H1 (cell line): ENCODE data around the gene COPS7A. TPM values are rescaled to one million over a fixed set of nuclear protein-coding genes. Genes with fewer than 3 reads are reported as not detected.
"Not testable (repeated sequence)": the region's sequence is repeated elsewhere in the genome, so short reads cannot be mapped to it uniquely, and the experiment has no call there.

Source experiments
- CTCF ChIA-PET: fragments of 300-600 bp; sonication (Branson Sonifier 250); formaldehyde crosslinking; loops from one replicate; lab custom pipeline; 2021; ENCODE audit not compliant: partially characterized antibody; lab: Charles Lee
- POLR2A ChIA-PET: fragments of 300-600 bp; sonication (Branson Sonifier 250); formaldehyde crosslinking; loops from one replicate; lab custom pipeline; 2021; ENCODE audit warnings: inconsistent platforms; ENCODE audit not compliant: partially characterized antibody; lab: Charles Lee
- DNase-seq, 2 experiments: peaks; one replicate each; pipeline versions ENCODE4 v3.0.0 to v3.0.0-alpha.2; 2010 to 2022; ENCODE audit warnings: low spot score in 2 of 2, low read depth in 1 of 2, mixed read lengths in 1 of 2
- FAIRE-seq: peaks from 2 replicates; lab custom pipeline; 2011; peaks lifted over from hg19 to GRCh38; lab: Jason Lieb, UNC
- H2AFZ ChIP-seq: 2 replicates; pipeline ENCODE4 v1.8.1; 2012; ENCODE audit warnings: low read length, inconsistent platforms
- H2AK5ac ChIP-seq: 2 replicates; pipeline ENCODE4 v1.6.1; 2013; ENCODE audit warnings: low read depth, low read length
- H2BK120ac ChIP-seq: replicated peaks from 2 replicates; pipeline ENCODE3; 2013; ENCODE audit warnings: low read depth, low read length, inconsistent platforms
- H2BK12ac ChIP-seq: 2 replicates; pipeline ENCODE4 v1.6.1; 2013; ENCODE audit warnings: low read depth, low read length
- H2BK15ac ChIP-seq: 2 replicates; pipeline ENCODE4 v1.6.1; 2013; ENCODE audit warnings: low read length
- H2BK20ac ChIP-seq: 2 replicates; pipeline ENCODE4 v1.6.1; 2013; ENCODE audit warnings: low read length
- H2BK5ac ChIP-seq: 2 replicates; pipeline ENCODE4 v1.6.1; 2013; ENCODE audit warnings: low read depth, low read length
- H3K14ac ChIP-seq: 2 replicates; pipeline ENCODE4 v1.6.1; 2013; ENCODE audit warnings: inconsistent platforms; ENCODE audit not compliant: insufficient read length
- H3K18ac ChIP-seq: 2 replicates; pipeline ENCODE4 v1.6.1; 2013; ENCODE audit warnings: low read length; ENCODE audit errors: extremely low read depth
- H3K23ac ChIP-seq: 2 replicates; pipeline ENCODE4 v1.6.1; 2013; ENCODE audit warnings: inconsistent platforms; ENCODE audit not compliant: insufficient read length
- H3K23me2 ChIP-seq: 2 replicates; pipeline ENCODE4 v1.6.1; 2013; ENCODE audit warnings: low read depth, low read length
- H3K27ac ChIP-seq: 2 replicates; pipeline ENCODE4 v1.6.1; 2011; ENCODE audit warnings: low read depth, low read length, inconsistent platforms
- H3K27me3 ChIP-seq, 4 experiments: replicated peaks in 1 of 4; 1 replicate in 1 of 4; 2 replicates in 3 of 4; pipeline versions ENCODE4 v1.6.1 to v1.8.1; 2011 to 2013; ENCODE audit warnings: low read length in 3 of 4, mild to moderate bottlenecking in 3 of 4, inconsistent platforms in 2 of 4, mixed read lengths in 2 of 4, moderate library complexity in 1 of 4; ENCODE audit not compliant: control insufficient read depth in 3 of 4, insufficient read depth in 3 of 4; ENCODE audit errors: extremely low read depth in 1 of 4
- H3K36me3 ChIP-seq, 4 experiments: 2 replicates each; pipeline versions ENCODE4 v1.6.1 to v1.8.1; 2011 to 2013; ENCODE audit warnings: mild to moderate bottlenecking in 4 of 4, low read length in 3 of 4, moderate library complexity in 2 of 4, control low read depth in 1 of 4, inconsistent platforms in 1 of 4; ENCODE audit not compliant: insufficient read depth in 4 of 4, control insufficient read depth in 2 of 4
- H3K4ac ChIP-seq: replicated peaks from 2 replicates; pipeline ENCODE3; 2013; ENCODE audit warnings: low read length, low read depth, mixed read lengths, inconsistent platforms; ENCODE audit not compliant: insufficient read length
- H3K4me1 ChIP-seq, 4 experiments: replicated peaks in 1 of 4; 1 replicate in 1 of 4; 2 replicates in 3 of 4; pipeline versions ENCODE4 v1.6.1 to v1.8.1; 2011 to 2013; ENCODE audit warnings: low read length in 3 of 4, inconsistent platforms in 2 of 4, mixed read lengths in 1 of 4; ENCODE audit not compliant: insufficient read depth in 4 of 4, control insufficient read depth in 3 of 4
- H3K4me2 ChIP-seq, 2 experiments: 2 replicates each; pipeline versions ENCODE4 v1.6.1 to v1.8.1; 2011 to 2013; ENCODE audit warnings: low read depth in 2 of 2, low read length in 2 of 2, control low read depth in 1 of 2, inconsistent platforms in 1 of 2, mild to moderate bottlenecking in 1 of 2; ENCODE audit not compliant: insufficient read depth in 1 of 2
- H3K4me3 ChIP-seq, 4 experiments: fragments of 200-600, 300-600 bp in 1 of 4; sonication (generic), shearing (Covaris generic), sonication (Bioruptor Twin) in 1 of 4; 2 replicates each; pipeline versions ENCODE4 v1.5.1 to v1.8.1; 2011 to 2016; ENCODE audit warnings: low read length in 4 of 4, low read depth in 3 of 4, control low read depth in 2 of 4, inconsistent platforms in 2 of 4, mild to moderate bottlenecking in 2 of 4, mixed read lengths in 1 of 4, moderate library complexity in 1 of 4; ENCODE audit not compliant: insufficient read depth in 2 of 4; ENCODE audit errors: extremely low read depth in 1 of 4
- H3K56ac ChIP-seq: replicated peaks from 2 replicates; pipeline ENCODE3; 2013; ENCODE audit warnings: low read depth, mild to moderate bottlenecking, mixed read lengths, low read length, inconsistent platforms; ENCODE audit not compliant: insufficient read length
- H3K79me1 ChIP-seq: 2 replicates; pipeline ENCODE4 v1.6.1; 2013; ENCODE audit warnings: low read depth, low read length, control low read depth
- H3K79me2 ChIP-seq, 2 experiments: 2 replicates each; pipeline versions ENCODE4 v1.6.1 to v1.8.1; 2012 to 2013; ENCODE audit warnings: low read length in 2 of 2, mild to moderate bottlenecking in 2 of 2, inconsistent platforms in 1 of 2; ENCODE audit not compliant: insufficient read depth in 2 of 2, control insufficient read depth in 1 of 2
- H3K9ac ChIP-seq, 4 experiments: replicated peaks in 1 of 4; 1 replicate in 1 of 4; 2 replicates in 3 of 4; pipeline versions ENCODE4 v1.6.1 to v1.8.1; 2011 to 2013; ENCODE audit warnings: low read depth in 3 of 4, low read length in 3 of 4, control low read depth in 2 of 4, mild to moderate bottlenecking in 2 of 4, moderate library complexity in 2 of 4, inconsistent platforms in 1 of 4; ENCODE audit errors: extremely low read depth in 1 of 4
- H3K9me3 ChIP-seq, 2 experiments: 2 replicates each; pipeline versions ENCODE4 v1.6.1 to v1.8.1; 2012 to 2013; ENCODE audit warnings: mild to moderate bottlenecking in 2 of 2, moderate library complexity in 2 of 2, control low read depth in 1 of 2, inconsistent platforms in 1 of 2, low read depth in 1 of 2, low read length in 1 of 2, mixed read lengths in 1 of 2; ENCODE audit not compliant: insufficient read depth in 2 of 2
- H4K20me1 ChIP-seq, 2 experiments: replicated peaks in 1 of 2; 2 replicates each; pipeline versions ENCODE3 to v1.8.1; 2011 to 2013; ENCODE audit warnings: inconsistent platforms in 2 of 2, low read length in 2 of 2, mild to moderate bottlenecking in 1 of 2; ENCODE audit not compliant: insufficient read depth in 2 of 2, control insufficient read depth in 1 of 2
- H4K5ac ChIP-seq: 2 replicates; pipeline ENCODE4 v1.6.1; 2013; ENCODE audit warnings: low read length, low read depth, mixed read lengths, inconsistent platforms; ENCODE audit not compliant: insufficient read length
- H4K8ac ChIP-seq: 2 replicates; pipeline ENCODE4 v1.8.0; 2013; ENCODE audit warnings: mild to moderate bottlenecking, moderate library complexity, low read length, inconsistent platforms; ENCODE audit not compliant: insufficient read depth; ENCODE audit errors: extremely low read depth
- H4K91ac ChIP-seq: replicated peaks from 2 replicates; pipeline ENCODE3; 2013; ENCODE audit warnings: low read length, mixed read lengths, inconsistent platforms; ENCODE audit not compliant: insufficient read length
- WGBS, 2 experiments: shearing (Covaris generic) in 1 of 2; methylation state at CpG; one replicate each; pipeline versions ENCODE4 v1.1.6 to v1.1.7; 2013 to 2015; ENCODE audit warnings: low lambda C conversion rate in 2 of 2, mixed read lengths in 2 of 2, inconsistent platforms in 1 of 2, low coverage in 1 of 2, missing lambda C conversion rate in 1 of 2; ENCODE audit not compliant: insufficient replicate concordance in 2 of 2, insufficient coverage in 1 of 2, insufficient read length in 1 of 2; ENCODE audit errors: extremely low coverage in 1 of 2, missing lambda C conversion rate in 1 of 2; 5-methylcytosine and 5-hydroxymethylcytosine counted together
- polyA plus RNA-seq, 7 experiments: library from polyadenylated mRNA; depleted of rRNA in 3 of 7; stranded (reverse) in 5 of 7; unstranded in 2 of 7; fragments of >200 nt in 5 of 7; fragments of 200-250 nt in 2 of 7; gene quantifications; 1 replicate in 5 of 7; 2 replicates in 1 of 7; 4 replicates in 1 of 7; pipeline versions ENCODE4 v1.2.1 to v1.2.3, GENCODE V29; 2011 to 2013; ENCODE audit warnings: missing spikeins in 2 of 7, mixed read lengths in 2 of 7
- total RNA-seq: library from RNA; stranded (reverse); fragmentation: NEBNext Ultra II Directional; extraction: Animal tissue kit (Norgen Biotek cat#: 25700); gene quantifications from 2 replicates; pipeline ENCODE4 v1.2.1, GENCODE V29; 2021

The COPS7A gene
- total and polyA plus RNA-seq, 2 of the 8 experiments (the other 6 are each of a cell fraction or from before 2014, with no cell fraction given), result 44.5 to 95.9 TPM

DNA sequence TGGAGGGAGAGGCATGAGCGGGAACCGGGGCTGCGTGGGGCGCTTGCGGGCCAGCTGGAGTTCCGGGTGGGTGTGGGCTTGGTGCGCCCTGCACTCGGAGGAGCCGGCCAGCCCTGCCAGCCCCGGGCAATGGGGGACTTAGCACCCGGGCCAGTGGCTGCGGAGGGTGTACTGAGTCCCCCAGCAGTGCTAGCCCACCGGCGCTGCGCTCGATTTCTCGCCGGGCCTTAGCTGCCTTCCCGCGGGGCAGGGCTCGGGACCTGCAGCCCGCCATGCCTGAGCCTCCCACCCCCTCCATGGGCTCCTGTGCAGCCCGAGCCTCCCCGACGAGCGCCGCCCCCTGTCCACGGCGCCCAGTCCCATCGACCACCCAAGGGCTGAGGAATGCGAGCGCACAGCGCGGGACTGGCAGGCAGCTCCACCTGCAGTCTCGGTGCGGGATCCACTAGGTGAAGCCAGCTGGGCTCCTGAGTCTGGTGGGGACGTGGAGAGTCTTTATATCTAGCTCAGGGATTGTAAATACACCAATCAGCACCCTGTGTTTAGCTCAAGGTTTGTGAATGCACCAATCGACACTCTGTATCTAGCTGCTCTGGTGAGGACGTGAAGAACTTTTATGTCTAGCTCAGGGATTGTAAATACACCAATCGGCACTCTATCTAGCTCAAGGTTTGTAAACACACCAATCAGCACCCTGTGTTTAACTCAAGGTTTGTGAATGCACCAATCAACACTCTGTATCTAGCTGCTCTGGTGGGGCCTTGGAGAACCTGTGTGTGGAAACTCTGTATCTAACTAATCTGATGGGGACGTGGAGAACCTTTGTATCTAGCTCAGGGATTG, 7.6 kb upstream of the COPS7A start:
- not testable (repeated sequence) for H3K18ac ChIP-seq, FAIRE-seq

More for the DNA sequence above, 7.6 kb upstream of the COPS7A start:
- not testable (repeated sequence) for H3K23me2 ChIP-seq, H3K14ac ChIP-seq, H3K4ac ChIP-seq, H4K20me1 ChIP-seq, H2AK5ac ChIP-seq, H4K91ac ChIP-seq, H3K23ac ChIP-seq, H4K8ac ChIP-seq, H3K79me2 ChIP-seq, H2BK12ac ChIP-seq, H4K5ac ChIP-seq, DNase-seq, H3K79me1 ChIP-seq, H3K4me1 ChIP-seq, H3K4me2 ChIP-seq, H3K4me3 ChIP-seq, H2BK15ac ChIP-seq, H2BK5ac ChIP-seq, H3K9ac ChIP-seq, H3K9me3 ChIP-seq, H3K56ac ChIP-seq, H2BK120ac ChIP-seq, H2AFZ ChIP-seq, H3K27ac ChIP-seq, H3K27me3 ChIP-seq, H2BK20ac ChIP-seq, H3K36me3 ChIP-seq
- ChIA-PET CTCF (interaction anchor here (1.1 to 1.5 kb wide), 3 partner anchors 13 to 174 kb away, joined by 3 to 5 read pairs (median 3); no protein-coding TSS in a partner anchor), POLR2A (interaction anchor here (0.6 to 1.5 kb wide), 7 partner anchors 17 to 381 kb away, joined by 3 to 5 read pairs (median 3); partner anchors contain the start of genes GAPDH and MLF2)
- 90% methylated on average over 31 of the region's 41 CpGs; no CpG with 5 or more reads in 1 of the 2 experiments for WGBS, 2 experiments
